ENCODE data around the gene PLSCR3.

Gene PLSCR3

DNA sequence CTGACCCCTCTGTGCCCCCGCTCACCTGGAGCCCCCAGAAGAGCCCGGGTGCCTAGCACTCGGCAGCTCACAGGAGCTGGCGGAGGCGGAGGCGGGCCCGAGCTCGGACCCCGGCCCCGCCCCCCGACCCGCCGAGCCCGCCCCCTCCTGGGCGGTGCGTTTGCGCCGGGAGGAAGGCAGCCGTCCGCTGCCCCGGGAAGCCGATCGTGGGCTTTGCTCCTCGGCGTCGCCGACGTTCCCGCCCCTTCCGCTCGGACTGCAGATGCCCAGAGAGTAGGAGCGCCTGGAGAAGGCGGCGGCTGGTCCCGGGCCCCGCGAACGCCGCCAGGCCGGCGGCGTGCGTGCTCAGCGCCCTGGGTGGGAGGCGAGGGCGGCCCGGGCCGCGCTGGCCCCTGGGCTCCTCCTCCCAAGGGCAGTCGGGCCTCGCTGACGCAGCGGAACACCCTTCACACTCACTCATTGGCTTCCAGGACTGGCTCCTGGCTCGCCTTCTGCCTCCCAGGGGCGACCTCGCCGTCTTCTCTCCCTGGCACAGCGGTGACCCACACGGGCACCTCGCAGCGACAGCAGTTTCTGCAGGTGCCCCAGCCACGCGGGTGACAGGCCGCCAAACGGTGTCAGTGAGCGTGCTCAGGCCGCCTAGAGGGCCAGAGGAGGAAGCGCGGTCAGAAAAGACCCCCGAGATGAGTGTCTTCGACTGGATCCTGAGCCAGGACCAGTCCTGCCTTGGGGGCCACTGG is at the start of gene PLSCR3:
PLSCR3 (minus strand) TSS at position 74 of the 740 bp plus-strand sequence. CDS start 415 bp downstream, outside the sequence.
- peak within 1 kb of the TSS; percentile 90 for H3K4me3 ChIP-seq (ENCODE audit: low read depth, low read length)
- TF ChIP-seq, protein P1, sequence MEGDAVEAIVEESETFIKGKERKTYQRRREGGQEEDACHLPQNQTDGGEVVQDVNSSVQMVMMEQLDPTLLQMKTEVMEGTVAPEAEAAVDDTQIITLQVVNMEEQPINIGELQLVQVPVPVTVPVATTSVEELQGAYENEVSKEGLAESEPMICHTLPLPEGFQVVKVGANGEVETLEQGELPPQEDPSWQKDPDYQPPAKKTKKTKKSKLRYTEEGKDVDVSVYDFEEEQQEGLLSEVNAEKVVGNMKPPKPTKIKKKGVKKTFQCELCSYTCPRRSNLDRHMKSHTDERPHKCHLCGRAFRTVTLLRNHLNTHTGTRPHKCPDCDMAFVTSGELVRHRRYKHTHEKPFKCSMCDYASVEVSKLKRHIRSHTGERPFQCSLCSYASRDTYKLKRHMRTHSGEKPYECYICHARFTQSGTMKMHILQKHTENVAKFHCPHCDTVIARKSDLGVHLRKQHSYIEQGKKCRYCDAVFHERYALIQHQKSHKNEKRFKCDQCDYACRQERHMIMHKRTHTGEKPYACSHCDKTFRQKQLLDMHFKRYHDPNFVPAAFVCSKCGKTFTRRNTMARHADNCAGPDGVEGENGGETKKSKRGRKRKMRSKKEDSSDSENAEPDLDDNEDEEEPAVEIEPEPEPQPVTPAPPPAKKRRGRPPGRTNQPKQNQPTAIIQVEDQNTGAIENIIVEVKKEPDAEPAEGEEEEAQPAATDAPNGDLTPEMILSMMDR (IDR thresholded peaks at IDR 0.05; ENCODE audit: low read depth, low read length) = peak; percentile 36

DNA sequence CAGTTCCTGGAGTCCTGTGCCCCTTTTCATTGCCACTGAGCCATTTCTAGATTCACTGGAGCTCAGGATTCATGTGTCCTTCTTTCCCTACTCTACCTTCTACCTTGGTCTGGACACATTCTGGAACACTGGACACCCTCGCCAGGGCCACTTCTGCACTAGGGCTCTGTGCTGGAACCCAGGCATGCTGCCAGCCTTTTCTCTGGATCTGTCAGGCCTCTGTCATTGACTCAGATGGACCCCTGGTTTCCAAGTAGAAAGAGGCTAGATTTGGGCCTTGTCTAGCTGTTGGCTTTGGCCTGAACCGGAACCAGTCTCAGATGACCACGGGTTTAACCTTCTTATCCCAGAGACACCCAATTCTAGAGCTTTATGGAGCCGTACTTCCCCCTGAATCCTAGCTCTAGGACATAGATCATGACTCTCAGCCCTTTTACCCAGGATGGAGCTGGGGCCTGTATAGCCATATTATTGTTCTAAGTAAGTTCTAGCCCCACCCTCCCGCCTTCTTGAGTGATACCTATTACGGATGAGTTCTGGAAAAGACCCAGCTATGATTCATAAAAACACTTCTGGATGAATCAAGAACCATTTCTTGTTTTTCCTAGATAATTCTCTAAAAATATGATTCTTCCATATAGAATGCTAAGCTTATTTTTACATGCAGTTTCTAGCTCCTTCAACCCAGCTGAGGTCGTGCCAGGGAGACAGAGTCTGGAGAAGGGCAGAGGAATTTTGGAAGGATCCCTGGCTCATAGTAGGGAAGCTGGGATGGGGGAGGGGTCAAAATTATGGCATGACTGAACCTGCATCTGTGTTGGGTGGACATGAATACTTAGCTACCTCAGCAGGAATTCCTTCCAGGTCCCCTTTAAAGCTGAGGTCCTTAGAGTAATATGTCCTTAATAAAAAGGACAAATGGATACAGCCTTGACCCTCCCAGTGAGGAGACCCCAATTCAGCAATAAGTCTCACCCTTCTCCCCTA is 49.5 kb upstream of the PLSCR3 start:
- TF ChIP-seq, protein P1 (IDR thresholded peaks at IDR 0.05; ENCODE audit: low read depth, low read length) = no peak
- H3K4me3 ChIP-seq (ENCODE audit: low read depth, low read length) = no peak overlapping the region

DNA sequence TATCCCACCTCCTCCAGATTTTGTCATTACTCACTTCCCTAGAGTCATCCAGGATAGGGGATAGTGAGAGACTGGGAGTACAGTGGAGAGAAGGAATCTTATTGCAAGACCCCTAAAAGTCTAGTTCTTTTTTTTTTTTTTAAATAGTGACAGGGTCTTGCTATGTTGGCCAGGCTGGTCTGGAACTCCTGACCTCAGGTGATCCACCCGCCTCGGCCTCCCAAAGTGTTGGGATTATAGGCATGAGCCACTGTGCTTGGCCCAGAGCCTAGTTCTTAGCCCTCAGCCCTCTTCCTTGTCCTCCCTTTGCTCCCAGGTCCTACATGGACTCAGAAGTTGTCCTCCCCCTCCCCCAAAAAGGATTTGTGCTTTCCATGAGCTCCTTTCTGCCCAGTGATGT is 47.8 kb upstream of the PLSCR3 start:
- TF ChIP-seq, protein P1 (IDR thresholded peaks at IDR 0.05; ENCODE audit: low read depth, low read length) = no peak
- H3K4me3 ChIP-seq (ENCODE audit: low read depth, low read length) = no peak overlapping the region

DNA sequence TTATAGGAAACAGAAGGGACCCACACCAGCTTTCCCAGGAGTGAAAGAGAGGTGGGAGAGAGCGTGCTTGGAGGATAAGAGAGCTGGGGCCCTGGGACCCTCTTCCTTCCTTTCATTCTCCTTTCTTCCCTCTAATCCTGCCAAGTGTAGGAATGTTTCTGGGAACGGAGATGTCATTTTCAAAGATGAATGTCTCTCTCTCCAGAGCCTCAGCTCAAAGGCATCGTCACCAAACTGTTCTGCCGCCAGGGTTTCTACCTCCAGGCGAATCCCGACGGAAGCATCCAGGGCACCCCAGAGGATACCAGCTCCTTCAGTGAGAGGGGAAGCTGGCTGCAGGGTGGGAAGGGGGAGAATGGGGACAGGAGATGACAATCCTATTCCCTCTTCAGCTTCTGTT is 46.9 kb upstream of the PLSCR3 start:
- H3K4me3 ChIP-seq (ENCODE audit: low read depth, low read length) = no peak overlapping the region
- TF ChIP-seq, protein P1 (IDR thresholded peaks at IDR 0.05; ENCODE audit: low read depth, low read length) = no peak

DNA sequence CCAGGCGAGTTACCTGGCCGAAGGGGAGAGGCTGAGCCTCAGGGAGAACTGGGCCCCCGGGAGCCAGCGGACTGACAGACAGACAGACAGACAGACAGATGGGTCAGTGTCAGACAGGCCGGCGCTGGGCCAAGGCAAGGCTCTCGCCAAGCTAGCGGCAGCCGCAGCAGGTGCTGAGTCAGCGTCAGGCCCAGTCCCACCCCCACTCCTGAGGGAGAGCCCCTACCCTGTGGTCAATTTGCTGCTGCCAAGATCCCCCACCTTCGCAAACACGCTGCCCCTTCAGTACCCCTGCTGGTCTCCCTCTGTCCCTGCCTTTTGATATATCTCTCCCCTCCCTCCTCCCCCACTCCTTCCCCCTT is 46.5 kb upstream of the PLSCR3 start:
- H3K4me3 ChIP-seq (ENCODE audit: low read depth, low read length) = no peak overlapping the region
- TF ChIP-seq, protein P1 (IDR thresholded peaks at IDR 0.05; ENCODE audit: low read depth, low read length) = no peak

DNA sequence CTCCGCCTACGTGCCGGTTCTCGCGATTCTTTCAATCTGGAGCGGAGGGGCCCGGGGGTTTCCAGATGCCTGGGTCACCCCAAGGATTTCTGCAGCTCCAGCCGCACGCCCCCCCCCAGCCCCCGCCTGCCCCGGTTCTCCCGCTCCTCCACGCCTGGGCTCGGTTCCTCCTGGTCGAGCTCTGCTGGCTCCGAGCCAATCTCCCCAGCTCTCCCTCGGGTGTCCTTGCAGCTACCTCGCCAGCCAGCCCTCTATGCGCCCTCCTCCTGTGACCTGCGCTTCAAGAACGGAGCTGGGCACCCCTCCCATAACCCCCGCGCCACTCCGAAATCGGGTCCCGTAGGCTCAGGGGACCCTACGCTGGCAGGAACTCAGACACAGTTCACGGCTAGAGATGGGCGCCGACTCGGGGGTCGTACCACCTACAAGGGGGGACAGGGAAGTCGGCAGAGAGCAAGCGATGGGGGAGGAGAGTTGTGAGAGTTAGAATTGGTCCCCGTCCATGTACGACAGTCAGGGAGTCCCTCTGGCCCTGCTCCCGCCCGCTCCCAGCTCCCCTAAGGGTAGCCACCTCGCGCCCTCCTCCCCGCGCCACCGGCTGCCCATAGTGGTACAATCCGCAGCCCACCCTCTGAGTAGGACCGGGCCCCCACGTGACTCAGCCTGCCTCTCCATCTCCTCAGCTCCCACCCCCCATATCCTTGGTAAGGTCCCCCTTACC is 45.9 kb upstream of the PLSCR3 start:
- peak overlapping the region; percentile 46 for H3K4me3 ChIP-seq (ENCODE audit: low read depth, low read length)
- TF ChIP-seq, protein P1 (IDR thresholded peaks at IDR 0.05; ENCODE audit: low read depth, low read length) = no peak

All from WI38 (cell line).